Panc1 (cell line): ENCODE measurements around the gene POLR3E. TPM values are rescaled to one million over a fixed set of nuclear protein-coding genes. Genes with fewer than 3 reads are reported as not detected.

ENCODE experiments used
- ATAC-seq: fragments of 200-7000 bp; cut with Tn5 transposase; 2 replicates; pipeline ENCODE4 v1.9.1; 2020; ENCODE audit warnings: mild to moderate bottlenecking, moderate library complexity
- BruUV-seq: library from RNA; stranded (reverse); fragments of 400-500 nt; replicated peaks from 2 replicates; lab custom pipeline; 2021; lab: Mats Ljungman, UMichigan
- CTCF ChIA-PET: fragments of 300-600 bp; sonication (Branson Sonifier 250); formaldehyde crosslinking; loops from one replicate; lab custom pipeline; 2022; ENCODE audit warnings: antibody characterized with exemption; lab: Charles Lee
- POLR2A ChIA-PET: fragments of 300-600 bp; sonication (Branson Sonifier 250); formaldehyde crosslinking; loops from one replicate; lab custom pipeline; 2022; ENCODE audit warnings: antibody characterized with exemption; lab: Charles Lee
- DNase-seq: peaks from one replicate; pipeline ENCODE4 v3.0.0-alpha.2; 2010; ENCODE audit warnings: low read depth, low spot score
- H3K27ac ChIP-seq: 2 replicates; pipeline ENCODE4 v1.5.1; 2011; ENCODE audit warnings: mild to moderate bottlenecking, low read length, inconsistent platforms
- H3K27me3 ChIP-seq: fragments of 200-500 bp; sonication (Bioruptor generic); 2 replicates; pipeline ENCODE4 v1.6.0; 2014; ENCODE audit warnings: low read length, inconsistent platforms; ENCODE audit not compliant: control insufficient read depth, insufficient read depth
- H3K36me3 ChIP-seq: fragments of 200-500 bp; sonication (Bioruptor generic); 2 replicates; pipeline ENCODE4 v1.5.1; 2014; ENCODE audit warnings: inconsistent platforms, mild to moderate bottlenecking, low read length, moderate library complexity; ENCODE audit not compliant: control insufficient read depth, insufficient read depth
- H3K4me1 ChIP-seq: 2 replicates; pipeline ENCODE4 v1.5.1; 2011; ENCODE audit warnings: inconsistent platforms, mild to moderate bottlenecking, low read length, moderate library complexity; ENCODE audit not compliant: control insufficient read depth, insufficient read depth
- H3K4me3 ChIP-seq, 2 experiments: 2 replicates each; pipeline ENCODE4 v1.5.1; 2011 to 2012; ENCODE audit warnings: low read depth in 2 of 2, low read length in 2 of 2, mild to moderate bottlenecking in 2 of 2, inconsistent platforms in 1 of 2, moderate library complexity in 1 of 2
- H3K9me3 ChIP-seq: fragments of 200-500 bp; sonication (Bioruptor generic); 2 replicates; pipeline ENCODE4 v1.5.1; 2014; ENCODE audit warnings: low read depth, mild to moderate bottlenecking, inconsistent platforms, low read length, moderate library complexity; ENCODE audit not compliant: control insufficient read depth, insufficient read depth
- CTCF ChIP-seq: fragments of 450-650 bp; IDR thresholded peaks from 2 replicates; pipeline ENCODE4 v1.5.1; 2017; ENCODE audit warnings: mild to moderate bottlenecking
- POLR2AphosphoS5 ChIP-seq: IDR thresholded peaks from 2 replicates; pipeline ENCODE4 v1.6.1; 2012; ENCODE audit warnings: mild to moderate bottlenecking, low read depth, low read length, moderate library complexity
- REST ChIP-seq, 2 experiments: IDR thresholded peaks; 2 replicates each; pipeline ENCODE4 v1.6.1; 2011 to 2012; ENCODE audit warnings: low read depth in 2 of 2, control low read depth in 1 of 2, low read length in 1 of 2, mild to moderate bottlenecking in 1 of 2, moderate library complexity in 1 of 2; ENCODE audit not compliant: insufficient read depth in 1 of 2
- SIN3A ChIP-seq: IDR thresholded peaks from 2 replicates; pipeline ENCODE4 v1.6.1; 2012; ENCODE audit warnings: low read depth, mild to moderate bottlenecking, low read length, moderate library complexity, borderline replicate concordance; ENCODE audit not compliant: insufficient read depth
- TCF7L2 ChIP-seq: IDR thresholded peaks from 2 replicates; pipeline ENCODE4 v1.6.1; 2011; ENCODE audit warnings: mild to moderate bottlenecking, low read depth, low read length, inconsistent platforms
- in situ Hi-C: cut with HindIII; loops from 2 replicates; pipeline ENCODE4 v1.10.0; 2016; ENCODE audit warnings: low sequenced_read_pairs, low pct_unique_long_range_greater_than_20kb
- intact Hi-C: fragments of 100-400 bp; cut with micrococcal nuclease; formaldehyde crosslinking; loops from one replicate; pipeline ENCODE4 v1.10.0; 2022; ENCODE audit not compliant: unreplicated experiment
- total RNA-seq: library from RNA; stranded (reverse); gene quantifications from one replicate; pipeline ENCODE4 v1.2.1, GENCODE V29; 2021; ENCODE audit not compliant: unreplicated experiment

POLR3E gene
- total RNA-seq, 1 experiment from 2014 or later, result 45.2 TPM

GRCh38 chr16:22323959-22324786, 27.0 kb downstream of the POLR3E start:
- in situ Hi-C loops, result no loop called here
- no peaks in the 10 kb centered on the region for H3K27me3 ChIP-seq
- H3K9me3 ChIP-seq, result no peaks in the 10 kb centered on the region
- no peak overlapping the region for H3K4me3 ChIP-seq
- DNase-seq (no peak), ATAC-seq (no peak)
- CTCF ChIA-PET, result no interaction called here
- intact Hi-C loops, result no loop called here
- POLR2A ChIA-PET, result interaction anchor here (0.6 kb wide), 1 partner anchor 14 kb away, joined by 4 read pairs; no protein-coding TSS in a partner anchor
- H3K36me3 ChIP-seq, result no peaks in the 10 kb centered on the region; the same call in none of the 2 replicates
- H3K27ac ChIP-seq, result no peak overlapping the region
- no peaks in the 10 kb centered on the region for H3K4me1 ChIP-seq
- no peak for TF ChIP-seq CTCF
- TF ChIP-seq POLR2AphosphoS5, result no peak
- no peak for TF ChIP-seq SIN3A
- TF ChIP-seq REST (IDR thresholded peaks at IDR 0.05; ENCODE audit: insufficient read depth in 1 of 2, low read depth in 2 of 2, low read length in 1 of 2), result no peak
- TF ChIP-seq TCF7L2, result no peak
- no TSS peak for BruUV-seq

- CTCF ChIA-PET, result no interaction called here
- no TSS peak for BruUV-seq
- no peaks in the 10 kb centered on the region for H3K27me3 ChIP-seq
- POLR2A ChIA-PET, result no interaction called here
- no peak overlapping the region for H3K4me3 ChIP-seq
- H3K27ac ChIP-seq, result no peak overlapping the region
- in situ Hi-C loops, result no loop called here
- H3K36me3 ChIP-seq, result no peaks in the 10 kb centered on the region; the same call in none of the 2 replicates
- DNase-seq (no peak), ATAC-seq (no peak)
- intact Hi-C loops, result no loop called here
- TF ChIP-seq SIN3A, result no peak
- TF ChIP-seq POLR2AphosphoS5, result no peak
- no peak for TF ChIP-seq TCF7L2
- TF ChIP-seq REST (IDR thresholded peaks at IDR 0.05; ENCODE audit: insufficient read depth in 1 of 2, low read depth in 2 of 2, low read length in 1 of 2), result no peak
- TF ChIP-seq CTCF, result no peak
- H3K4me1 ChIP-seq, result no peaks in the 10 kb centered on the region
- H3K9me3 ChIP-seq, result no peaks in the 10 kb centered on the region
Measured at GRCh38 chr16:22324787-22325597, 27.8 kb downstream of the POLR3E start.
